ENCODE measurements around the gene BSDC1. TPM values are rescaled to one million over a fixed set of nuclear protein-coding genes. Genes with fewer than 3 reads are reported as not detected.

The BSDC1 gene
- total RNA-seq, 1 experiment from 2014 or later, result 71.1 TPM

GRCh38 chr1:32386676-32387392 lies 7.4 kb downstream of the BSDC1 start:
- Histone ChIP-seq H3K36me3 (peaks cover 79% of the 10 kb centered on the region), H3K9me3 (replicated peaks) (no peaks in the 10 kb centered on the region)
- DNase-seq (ENCODE audit: low read depth in 1 of 2, low spot score in 2 of 2), result no peak

GRCh38 chr1:32380057-32380456 lies 14.2 kb downstream of the BSDC1 start:
- H3K27ac ChIP-seq, result no peak overlapping the region
- H3K27me3 ChIP-seq (replicated peaks), result no peaks in the 10 kb centered on the region
- no peak overlapping the region for H3K4me3 ChIP-seq
- no peaks in the 10 kb centered on the region for H3K9me3 ChIP-seq (replicated peaks)
- H3K36me3 ChIP-seq, result peaks cover 88% of the 10 kb centered on the region
- no peak for DNase-seq (ENCODE audit: low read depth in 1 of 2, low spot score in 2 of 2)
- H3K4me1 ChIP-seq (replicated peaks), result no peaks in the 10 kb centered on the region

More at GRCh38 chr1:32386676-32387392, 7.4 kb downstream of the BSDC1 start:
- Histone ChIP-seq H3K4me3 (no peak overlapping the region), H3K27ac (no peak overlapping the region), H3K4me1 (replicated peaks) (no peaks in the 10 kb centered on the region), H3K27me3 (replicated peaks) (no peaks in the 10 kb centered on the region)

- H3K9me3 ChIP-seq (replicated peaks), result no peaks in the 10 kb centered on the region
- no peak overlapping the region for H3K4me3 ChIP-seq
- no peak for DNase-seq (ENCODE audit: low read depth in 1 of 2, low spot score in 2 of 2)
- peaks cover 86% of the 10 kb centered on the region for H3K36me3 ChIP-seq
- no peaks in the 10 kb centered on the region for H3K4me1 ChIP-seq (replicated peaks)
- no peaks in the 10 kb centered on the region for H3K27me3 ChIP-seq (replicated peaks)
- no peak overlapping the region for H3K27ac ChIP-seq
These were observed 16.6 kb downstream of the BSDC1 start for GRCh38 chr1:32377541-32378220.

GRCh38 chr1:32376199-32376598 lies 18.0 kb downstream of the BSDC1 start:
- no peaks in the 10 kb centered on the region for H3K27me3 ChIP-seq (replicated peaks)
- DNase-seq (ENCODE audit: low read depth in 1 of 2, low spot score in 2 of 2), result no peak
- no peaks in the 10 kb centered on the region for H3K9me3 ChIP-seq (replicated peaks)
- H3K27ac ChIP-seq, result no peak overlapping the region
- no peak overlapping the region for H3K4me3 ChIP-seq
- no peaks in the 10 kb centered on the region for H3K4me1 ChIP-seq (replicated peaks)
- peaks cover 92% of the 10 kb centered on the region for H3K36me3 ChIP-seq

- Histone ChIP-seq H3K27me3 (replicated peaks) (no peaks in the 10 kb centered on the region), H3K4me3 (no peak overlapping the region), H3K4me1 (replicated peaks) (no peaks in the 10 kb centered on the region), H3K27ac (no peak overlapping the region), H3K9me3 (replicated peaks) (no peaks in the 10 kb centered on the region), H3K36me3 (peaks cover 84% of the 10 kb centered on the region)
- DNase-seq (ENCODE audit: low read depth in 1 of 2, low spot score in 2 of 2), result no peak
These were observed 20.1 kb downstream of the BSDC1 start for GRCh38 chr1:32373996-32374592.

- Histone ChIP-seq H3K27ac (no peak overlapping the region), H3K4me3 (no peak overlapping the region), H3K9me3 (replicated peaks) (no peaks in the 10 kb centered on the region), H3K4me1 (replicated peaks) (no peaks in the 10 kb centered on the region), H3K27me3 (replicated peaks) (no peaks in the 10 kb centered on the region), H3K36me3 (peaks cover 85% of the 10 kb centered on the region)
- no peak for DNase-seq (ENCODE audit: low read depth in 1 of 2, low spot score in 2 of 2)
These were observed 22.0 kb downstream of the BSDC1 start for GRCh38 chr1:32372149-32372756.

- H3K27me3 ChIP-seq (replicated peaks), result no peaks in the 10 kb centered on the region
- no peak for DNase-seq (ENCODE audit: low read depth in 1 of 2, low spot score in 2 of 2)
- no peak overlapping the region for H3K27ac ChIP-seq
- H3K4me1 ChIP-seq (replicated peaks), result no peaks in the 10 kb centered on the region
- no peaks in the 10 kb centered on the region for H3K9me3 ChIP-seq (replicated peaks)
- H3K36me3 ChIP-seq, result peaks cover 67% of the 10 kb centered on the region
- no peak overlapping the region for H3K4me3 ChIP-seq
These were observed 26.2 kb downstream of the BSDC1 start for GRCh38 chr1:32367912-32368635.

GRCh38 chr1:32365445-32365844 lies 28.8 kb downstream of the BSDC1 start:
- H3K4me3 ChIP-seq, result no peak overlapping the region
- no peaks in the 10 kb centered on the region for H3K9me3 ChIP-seq (replicated peaks)
- peaks cover 59% of the 10 kb centered on the region for H3K36me3 ChIP-seq

GRCh38 chr1:32364836-32365235 lies 29.4 kb downstream of the BSDC1 start:
- Histone ChIP-seq H3K9me3 (replicated peaks) (no peaks in the 10 kb centered on the region), H3K27me3 (replicated peaks) (no peaks in the 10 kb centered on the region), H3K36me3 (peaks cover 53% of the 10 kb centered on the region), H3K4me1 (replicated peaks) (peaks cover 7% of the 10 kb centered on the region), H3K4me3 (no peak overlapping the region), H3K27ac (no peak overlapping the region)
- no peak for DNase-seq (ENCODE audit: low read depth in 1 of 2, low spot score in 2 of 2)

More at GRCh38 chr1:32365445-32365844, 28.8 kb downstream of the BSDC1 start:
- Histone ChIP-seq H3K27me3 (replicated peaks) (no peaks in the 10 kb centered on the region), H3K4me1 (replicated peaks) (peaks cover 7% of the 10 kb centered on the region), H3K27ac (no peak overlapping the region)
- no peak for DNase-seq (ENCODE audit: low read depth in 1 of 2, low spot score in 2 of 2)

GRCh38 chr1:32363713-32364112 lies 30.5 kb downstream of the BSDC1 start:
- H3K4me3 ChIP-seq, result no peak overlapping the region
- H3K36me3 ChIP-seq, result peaks cover 43% of the 10 kb centered on the region
- no peak overlapping the region for H3K27ac ChIP-seq
- peaks cover 7% of the 10 kb centered on the region for H3K4me1 ChIP-seq (replicated peaks)
- no peak for DNase-seq (ENCODE audit: low read depth in 1 of 2, low spot score in 2 of 2)
- no peaks in the 10 kb centered on the region for H3K9me3 ChIP-seq (replicated peaks)
- H3K27me3 ChIP-seq (replicated peaks), result no peaks in the 10 kb centered on the region

GRCh38 chr1:32362474-32363313 lies 31.5 kb downstream of the BSDC1 start, which contains the start of the genes FAM229A and TSSK3:
TSS of gene FAM229A (minus strand) at chr1:32362485. CDS start at chr1:32362091, 394 bp downstream.
TSS of gene TSSK3 (plus strand) at chr1:32362539. CDS start at chr1:32362702, 163 bp downstream.
- no peak for DNase-seq (ENCODE audit: low read depth in 1 of 2, low spot score in 2 of 2)
- Histone ChIP-seq H3K4me3 (peak within 1 kb of the TSS; percentile 28), H3K9me3 (replicated peaks) (no peaks in the 10 kb centered on the region), H3K36me3 (peaks cover 33% of the 10 kb centered on the region), H3K27ac (no peak within 1 kb of the TSS), H3K27me3 (replicated peaks) (no peaks in the 10 kb centered on the region), H3K4me1 (replicated peaks) (peaks cover 7% of the 10 kb centered on the region)

- H3K27me3 ChIP-seq (replicated peaks), result no peaks in the 10 kb centered on the region
- peak overlapping the region; percentile 28 for H3K4me3 ChIP-seq
- no peaks in the 10 kb centered on the region for H3K9me3 ChIP-seq (replicated peaks)
- DNase-seq (ENCODE audit: low read depth in 1 of 2, low spot score in 2 of 2), result no peak
- peaks cover 7% of the 10 kb centered on the region for H3K4me1 ChIP-seq (replicated peaks)
- no peak overlapping the region for H3K27ac ChIP-seq
- H3K36me3 ChIP-seq, result peaks cover 25% of the 10 kb centered on the region
These were observed 32.4 kb downstream of the BSDC1 start for GRCh38 chr1:32361674-32362473.
